ENCODE measurements around the gene GLG1.

The GLG1 gene

GRCh38 chr16:74608944-74609343, 2.0 kb upstream of the GLG1 start:
- DNase-seq (ENCODE audit: low read depth) = no peak
- TF ChIP-seq CTCF (conservative IDR thresholded peaks at IDR 0.05; ENCODE audit: low read depth, low read length) = no peak
- no peak overlapping the region for H3K4me3 ChIP-seq (ENCODE audit: low read depth, low read length)

GRCh38 chr16:74608381-74608780, 1.5 kb upstream of the GLG1 start:
- DNase-seq (ENCODE audit: low read depth) = no peak
- no peak overlapping the region for H3K4me3 ChIP-seq (ENCODE audit: low read depth, low read length)
- TF ChIP-seq CTCF (conservative IDR thresholded peaks at IDR 0.05; ENCODE audit: low read depth, low read length) = no peak

- no peak overlapping the region for H3K4me3 ChIP-seq (ENCODE audit: low read depth, low read length)
- peak; percentile 58 for DNase-seq (ENCODE audit: low read depth)
These were observed 1.0 kb upstream of the GLG1 start for GRCh38 chr16:74607962-74608356.

GRCh38 chr16:74607310-74607961, 522 bp upstream of the GLG1 start:
- H3K4me3 ChIP-seq (ENCODE audit: low read depth, low read length) = peak overlapping the region; percentile 96
- no peak for TF ChIP-seq CTCF (conservative IDR thresholded peaks at IDR 0.05; ENCODE audit: low read depth, low read length)
- DNase-seq (ENCODE audit: low read depth) = no peak

More at GRCh38 chr16:74607962-74608356, 1.0 kb upstream of the GLG1 start:
- TF ChIP-seq CTCF (conservative IDR thresholded peaks at IDR 0.05; ENCODE audit: low read depth, low read length) = no peak

DNA sequence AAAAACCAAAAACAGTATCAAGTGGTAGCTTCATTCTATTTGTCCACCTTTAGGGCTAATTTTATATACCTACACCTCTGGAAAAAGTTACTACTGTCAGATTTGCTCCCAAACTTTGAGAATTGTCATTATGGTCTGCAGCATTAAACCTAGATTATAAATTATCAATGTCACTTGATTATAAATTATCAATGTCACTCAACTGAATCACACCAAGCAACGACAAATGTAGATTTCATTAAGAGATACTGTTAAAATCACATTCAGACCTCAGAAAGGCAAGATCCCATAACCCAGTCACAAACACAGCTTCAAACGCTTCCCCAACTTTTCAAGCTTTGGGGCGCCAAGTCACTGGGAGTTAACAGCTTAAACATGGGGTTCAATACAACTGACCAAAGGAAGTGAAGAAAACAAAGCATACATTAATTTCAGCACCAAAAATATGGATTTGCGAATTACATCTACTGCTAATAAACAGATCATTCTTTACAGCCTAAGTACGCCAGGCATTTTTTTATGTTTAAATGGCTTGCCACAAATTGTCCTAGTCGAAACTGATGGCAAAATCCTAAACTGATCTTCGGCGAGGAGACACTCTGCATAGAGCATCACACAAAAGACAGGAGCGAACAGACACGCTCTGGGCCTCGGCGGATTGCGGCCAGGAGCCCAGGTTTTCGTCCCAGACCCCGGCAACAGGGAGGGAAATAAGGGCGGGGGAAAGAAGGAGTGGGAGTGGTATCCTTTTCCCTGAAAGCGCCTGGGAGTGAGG, 981 bp downstream of the GLG1 start:
- H3K4me3 ChIP-seq (ENCODE audit: low read depth, low read length) = peak overlapping the region; percentile 96
- DNase-seq (ENCODE audit: low read depth) = no peak
- no peak for TF ChIP-seq CTCF (conservative IDR thresholded peaks at IDR 0.05; ENCODE audit: low read depth, low read length)

DNA sequence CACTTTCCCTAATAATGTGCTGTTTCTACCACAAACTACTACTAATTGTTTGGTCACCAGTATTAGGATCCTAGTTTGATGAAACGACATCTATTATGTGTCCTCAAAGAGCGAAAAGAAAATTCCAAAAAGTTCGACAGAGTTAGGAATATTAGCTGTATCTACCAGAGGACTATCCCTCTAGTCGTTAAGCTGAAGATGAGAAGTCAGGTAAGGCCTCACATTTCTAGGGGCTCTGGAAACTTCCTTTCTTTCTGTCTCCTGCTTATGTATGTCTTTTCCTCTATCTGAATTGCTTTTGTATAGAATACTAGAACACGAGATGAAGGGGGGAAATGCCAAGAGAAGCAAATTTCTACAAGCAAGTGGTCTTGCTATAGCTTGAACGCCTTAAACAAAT, 1.6 kb downstream of the GLG1 start:
- no peak for DNase-seq (ENCODE audit: low read depth)
- peak overlapping the region; percentile 96 for H3K4me3 ChIP-seq (ENCODE audit: low read depth, low read length)
- no peak for TF ChIP-seq CTCF (conservative IDR thresholded peaks at IDR 0.05; ENCODE audit: low read depth, low read length)

All from choroid plexus epithelial cell (primary cell).